GM19397 (cell line): ENCODE data around the gene C8A.

Source experiments
- ATAC-seq: cut with Tn5 transposase; IDR thresholded peaks from one replicate; pipeline ENCODE4 v1.9.1; 2021; ENCODE audit warnings: mild to moderate bottlenecking, moderate library complexity; ENCODE audit not compliant: unreplicated experiment

The C8A gene

DNA sequence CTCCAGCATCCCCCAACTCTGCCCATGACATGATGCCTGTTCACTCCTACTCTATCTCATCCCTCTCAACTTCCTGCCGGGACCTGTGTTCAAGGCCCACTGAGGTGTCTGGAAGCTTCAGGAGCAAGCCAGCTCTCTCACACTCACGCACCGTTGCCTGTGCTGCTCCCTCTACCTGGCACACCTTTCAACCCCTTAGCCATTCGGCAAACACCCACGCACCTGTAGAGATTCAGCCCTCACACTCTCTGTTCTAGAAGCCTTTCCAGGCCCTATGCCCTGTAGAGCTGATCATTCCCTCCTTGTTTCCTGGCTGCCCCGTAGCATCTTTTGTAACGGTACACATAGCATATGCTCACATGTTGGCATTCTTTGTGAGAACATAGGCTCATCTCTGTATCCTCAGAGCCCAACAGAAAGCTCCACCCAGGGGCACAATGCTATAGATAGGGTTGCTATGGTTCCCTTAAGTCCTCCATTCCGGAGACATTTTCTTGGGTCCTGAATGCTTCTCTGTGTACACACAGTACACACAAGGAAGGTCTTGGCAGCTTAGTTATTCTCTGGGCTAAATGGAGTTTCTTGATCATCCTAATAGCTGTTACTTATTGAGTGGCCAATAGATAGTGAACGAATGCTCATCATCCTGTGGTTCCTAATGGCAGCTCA lies 109.9 kb downstream of the C8A start:
- no peak for ATAC-seq

DNA sequence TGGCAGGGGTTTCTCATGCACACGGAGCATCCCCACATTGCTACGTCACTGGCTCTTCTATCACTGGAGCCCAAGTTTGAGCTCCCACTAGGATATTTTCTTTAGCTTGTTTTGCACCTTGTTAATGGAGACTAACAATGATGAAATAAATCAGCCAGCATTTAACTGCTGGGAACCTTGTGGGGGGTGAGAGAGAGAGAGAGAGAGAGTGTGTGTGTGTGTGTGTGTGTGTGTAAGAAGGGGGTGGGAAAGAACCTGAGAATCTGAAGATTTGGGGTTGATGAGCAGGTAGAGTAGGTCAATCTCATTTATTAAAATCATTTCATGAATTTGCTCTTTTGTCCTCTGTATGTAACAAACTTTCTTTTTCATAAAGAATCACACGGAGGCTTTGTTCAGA lies 110.6 kb downstream of the C8A start:
- ATAC-seq, result no peak

DNA sequence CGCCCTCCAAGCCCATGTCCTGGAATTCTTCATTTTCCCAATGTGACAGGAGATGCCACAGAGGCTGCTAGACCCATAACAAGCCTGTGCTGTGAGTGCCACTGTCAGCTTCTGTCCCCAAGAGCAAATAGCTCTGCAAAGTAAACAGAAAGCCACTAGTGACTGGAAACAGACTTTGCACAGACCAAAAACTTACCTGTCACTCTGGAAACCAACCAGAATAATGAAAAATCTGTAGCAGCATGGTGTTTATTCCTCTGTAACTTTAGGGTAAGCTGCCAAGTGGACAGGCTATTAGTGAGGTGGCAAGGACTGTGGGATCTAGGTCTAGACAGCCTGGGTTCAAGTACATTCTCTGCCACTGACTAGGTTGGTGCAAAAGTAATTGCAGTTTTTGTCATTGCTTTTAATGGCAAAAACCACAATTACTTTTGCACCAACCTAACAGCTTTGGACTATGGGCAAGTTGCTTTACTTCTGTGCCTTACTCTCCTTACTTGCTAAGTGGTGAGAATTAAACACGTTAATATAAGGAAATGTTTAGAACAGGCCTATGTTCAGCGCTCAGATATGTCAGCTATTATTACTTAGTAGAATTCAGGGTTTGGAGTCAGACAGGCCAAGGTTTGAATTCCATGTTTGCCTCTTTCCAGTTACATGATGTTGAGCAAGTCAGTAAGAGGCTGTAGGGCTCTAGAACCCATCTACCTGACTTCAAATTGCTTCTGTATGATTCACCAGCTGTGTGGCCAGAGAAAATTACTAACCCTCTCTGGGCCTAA lies 111.5 kb downstream of the C8A start, which contains the start of gene C8B:
TSS of gene C8B (minus strand) at position 100 of the 782 bp plus-strand sequence. CDS start at position 33, 67 bp downstream.
- no peak for ATAC-seq

DNA sequence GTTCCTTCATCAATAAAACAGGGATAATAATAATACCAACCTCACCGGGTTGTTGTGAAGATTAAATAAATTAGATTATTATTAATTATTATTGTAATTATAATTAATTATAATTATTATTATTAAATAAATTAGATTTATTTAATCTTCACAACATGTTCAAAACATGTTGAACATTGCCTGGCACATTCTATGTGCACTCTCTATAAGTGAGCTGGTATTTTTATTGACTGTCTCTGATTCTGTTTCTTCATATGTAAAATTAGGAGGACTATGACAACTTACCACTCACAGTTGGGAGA lies 112.1 kb downstream of the C8A start:
- no peak for ATAC-seq

DNA sequence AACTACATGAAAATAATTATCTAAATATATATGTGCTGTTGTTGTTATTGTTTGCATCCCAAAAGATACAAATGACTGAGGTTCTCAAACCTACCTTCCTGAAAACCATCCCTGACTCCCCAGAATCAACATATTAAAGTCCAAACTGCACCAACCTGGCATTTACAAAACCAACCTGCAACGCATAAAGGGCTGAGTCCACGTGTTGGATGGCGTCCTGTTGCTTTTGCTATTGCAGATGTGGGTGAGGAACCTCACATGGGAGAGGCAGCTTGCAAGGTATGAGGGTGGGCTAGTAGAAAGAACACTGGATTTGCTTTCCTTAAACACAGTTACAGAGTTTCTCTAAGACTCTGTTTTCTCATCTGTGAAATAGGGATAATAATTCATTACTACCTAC lies 112.8 kb downstream of the C8A start:
- no peak for ATAC-seq
